Measurements from ENCODE around the gene ZNF836.

The ZNF836 gene

GRCh38 chr19:52191951-52192350, 20.5 kb upstream of the ZNF836 start:
- no peak overlapping the region for H3K4ac ChIP-seq (ENCODE audit: low read depth, low read length)
- peaks cover 32% of the 10 kb centered on the region for H3K79me1 ChIP-seq (ENCODE audit: low read length)
- H4K8ac ChIP-seq (ENCODE audit: low read depth, low read length) = no peak overlapping the region
- H3K4me2 ChIP-seq (ENCODE audit: low read length) = peak overlapping the region; percentile 35
- H3K23ac ChIP-seq (ENCODE audit: low read length) = no peak overlapping the region
- peak overlapping the region; percentile 99 for H3K9ac ChIP-seq (ENCODE audit: low read length)
- H3K56ac ChIP-seq (ENCODE audit: low read length) = no peak overlapping the region
- no peak overlapping the region for H3K27ac ChIP-seq (ENCODE audit: low read depth, low read length)
- no peak for DNase-seq
- no peak overlapping the region for H3K18ac ChIP-seq (ENCODE audit: low read length)
- no peak overlapping the region for H2AK5ac ChIP-seq (ENCODE audit: low read length)
- WGBS (ENCODE audit: extremely low coverage, insufficient coverage, low lambda C conversion rate) = no CpG with 5 or more reads among the region's 2 CpGs
- no peaks in the 10 kb centered on the region for H3K27me3 ChIP-seq (ENCODE audit: insufficient read depth, low read length, poor library complexity)
- no peak overlapping the region for H2BK5ac ChIP-seq (ENCODE audit: low read length)
- H2BK120ac ChIP-seq (ENCODE audit: low read depth, low read length) = no peak overlapping the region
- H3K4me1 ChIP-seq (ENCODE audit: control insufficient read depth, low read depth, low read length) = peaks cover 12% of the 10 kb centered on the region
- peaks cover 66% of the 10 kb centered on the region for H3K79me2 ChIP-seq (ENCODE audit: control insufficient read depth, insufficient read depth, low read length)
- H3K4me3 ChIP-seq (ENCODE audit: low read length) = no peak overlapping the region
- H2BK15ac ChIP-seq (replicated peaks; ENCODE audit: low read depth) = no peak overlapping the region
- H4K5ac ChIP-seq (ENCODE audit: low read length) = no peak overlapping the region
- H3K36me3 ChIP-seq (ENCODE audit: control insufficient read depth, insufficient read depth, low read length) = peaks cover 4% of the 10 kb centered on the region

- H3K9ac ChIP-seq (ENCODE audit: low read length) = peak overlapping the region; percentile 99
- H3K79me2 ChIP-seq (ENCODE audit: control insufficient read depth, insufficient read depth, low read length) = peaks cover 61% of the 10 kb centered on the region
- H3K4ac ChIP-seq (ENCODE audit: low read depth, low read length) = peak overlapping the region; percentile 96
- peaks cover 4% of the 10 kb centered on the region for H3K36me3 ChIP-seq (ENCODE audit: control insufficient read depth, insufficient read depth, low read length)
- no peak overlapping the region for H3K27ac ChIP-seq (ENCODE audit: low read depth, low read length)
- H2BK5ac ChIP-seq (ENCODE audit: low read length) = no peak overlapping the region
- H2BK15ac ChIP-seq (replicated peaks; ENCODE audit: low read depth) = no peak overlapping the region
- WGBS (ENCODE audit: extremely low coverage, insufficient coverage, low lambda C conversion rate) = no CpG with 5 or more reads among the region's 5 CpGs
- H3K56ac ChIP-seq (ENCODE audit: low read length) = peak overlapping the region; percentile 100
- H3K27me3 ChIP-seq (ENCODE audit: insufficient read depth, low read length, poor library complexity) = no peaks in the 10 kb centered on the region
- peaks cover 12% of the 10 kb centered on the region for H3K4me1 ChIP-seq (ENCODE audit: control insufficient read depth, low read depth, low read length)
- no peak overlapping the region for H2AK5ac ChIP-seq (ENCODE audit: low read length)
- peak overlapping the region; percentile 87 for H3K4me3 ChIP-seq (ENCODE audit: low read length)
- no peak overlapping the region for H3K18ac ChIP-seq (ENCODE audit: low read length)
- no peak for DNase-seq
- H4K8ac ChIP-seq (ENCODE audit: low read depth, low read length) = no peak overlapping the region
- H3K4me2 ChIP-seq (ENCODE audit: low read length) = peak overlapping the region; percentile 35
- no peak overlapping the region for H4K5ac ChIP-seq (ENCODE audit: low read length)
- H3K79me1 ChIP-seq (ENCODE audit: low read length) = peaks cover 27% of the 10 kb centered on the region
- H2BK120ac ChIP-seq (ENCODE audit: low read depth, low read length) = no peak overlapping the region
- H3K23ac ChIP-seq (ENCODE audit: low read length) = peak overlapping the region; percentile 96
These were observed 20.0 kb upstream of the ZNF836 start for GRCh38 chr19:52191389-52191788.

- Histone ChIP-seq H4K5ac (ENCODE audit: low read length) (no peak overlapping the region), H2AK5ac (ENCODE audit: low read length) (no peak overlapping the region), H3K36me3 (ENCODE audit: control insufficient read depth, insufficient read depth, low read length) (peaks cover 4% of the 10 kb centered on the region), H3K79me1 (ENCODE audit: low read length) (peaks cover 23% of the 10 kb centered on the region), H3K9ac (ENCODE audit: low read length) (peak overlapping the region; percentile 99), H3K27me3 (ENCODE audit: insufficient read depth, low read length, poor library complexity) (no peaks in the 10 kb centered on the region), H3K56ac (ENCODE audit: low read length) (peak overlapping the region; percentile 100), H3K4ac (ENCODE audit: low read depth, low read length) (peak overlapping the region; percentile 96), H3K4me1 (ENCODE audit: control insufficient read depth, low read depth, low read length) (peaks cover 12% of the 10 kb centered on the region), H3K27ac (ENCODE audit: low read depth, low read length) (peak overlapping the region; percentile 76), H3K4me2 (ENCODE audit: low read length) (peak overlapping the region; percentile 35), H3K4me3 (ENCODE audit: low read length) (peak overlapping the region; percentile 87), H3K18ac (ENCODE audit: low read length) (peak overlapping the region; percentile 86), H3K79me2 (ENCODE audit: control insufficient read depth, insufficient read depth, low read length) (peaks cover 54% of the 10 kb centered on the region), H2BK5ac (ENCODE audit: low read length) (peak overlapping the region; percentile 13), H3K23ac (ENCODE audit: low read length) (peak overlapping the region; percentile 6), H4K8ac (ENCODE audit: low read depth, low read length) (no peak overlapping the region), H2BK15ac (replicated peaks; ENCODE audit: low read depth) (no peak overlapping the region), H2BK120ac (ENCODE audit: low read depth, low read length) (peak overlapping the region; percentile 15)
- DNase-seq = peak; percentile 41
- no CpG with 5 or more reads among the region's 40 CpGs for WGBS (ENCODE audit: extremely low coverage, insufficient coverage, low lambda C conversion rate)
These were observed 19.3 kb upstream of the ZNF836 start for GRCh38 chr19:52190487-52191293.

GRCh38 chr19:52189735-52190486, 18.5 kb upstream of the ZNF836 start, which contains the start of gene PPP2R1A:
Gene PPP2R1A, plus strand, starts transcription at chr19:52190052. Its CDS starts 45 bp downstream, at chr19:52190097.
- Histone ChIP-seq H4K8ac (ENCODE audit: low read depth, low read length) (no peak within 1 kb of the TSS), H3K9ac (ENCODE audit: low read length) (peak within 1 kb of the TSS; percentile 99), H3K56ac (ENCODE audit: low read length) (peak within 1 kb of the TSS; percentile 100), H3K4me3 (ENCODE audit: low read length) (peak within 1 kb of the TSS; percentile 87), H2BK5ac (ENCODE audit: low read length) (peak within 1 kb of the TSS; percentile 97), H3K18ac (ENCODE audit: low read length) (peak within 1 kb of the TSS; percentile 88), H3K4me1 (ENCODE audit: control insufficient read depth, low read depth, low read length) (peaks cover 10% of the 10 kb centered on the region), H3K79me1 (ENCODE audit: low read length) (peaks cover 18% of the 10 kb centered on the region), H3K79me2 (ENCODE audit: control insufficient read depth, insufficient read depth, low read length) (peaks cover 46% of the 10 kb centered on the region), H3K4me2 (ENCODE audit: low read length) (peak within 1 kb of the TSS; percentile 67), H3K27ac (ENCODE audit: low read depth, low read length) (peak within 1 kb of the TSS; percentile 76), H3K36me3 (ENCODE audit: control insufficient read depth, insufficient read depth, low read length) (peaks cover 4% of the 10 kb centered on the region), H2BK120ac (ENCODE audit: low read depth, low read length) (peak within 1 kb of the TSS; percentile 15), H4K5ac (ENCODE audit: low read length) (peak within 1 kb of the TSS; percentile 98), H3K4ac (ENCODE audit: low read depth, low read length) (peak within 1 kb of the TSS; percentile 96), H2BK15ac (replicated peaks; ENCODE audit: low read depth) (no peak within 1 kb of the TSS), H3K23ac (ENCODE audit: low read length) (peak within 1 kb of the TSS; percentile 66), H2AK5ac (ENCODE audit: low read length) (peak within 1 kb of the TSS; percentile 85), H3K27me3 (ENCODE audit: insufficient read depth, low read length, poor library complexity) (no peaks in the 10 kb centered on the region)
- no CpG with 5 or more reads among the region's 70 CpGs for WGBS (ENCODE audit: extremely low coverage, insufficient coverage, low lambda C conversion rate)
- DNase-seq = peak; percentile 100

GRCh38 chr19:52188822-52189734, 17.7 kb upstream of the ZNF836 start:
- Histone ChIP-seq H2BK120ac (ENCODE audit: low read depth, low read length) (no peak overlapping the region), H3K4me1 (ENCODE audit: control insufficient read depth, low read depth, low read length) (peaks cover 10% of the 10 kb centered on the region), H3K9ac (ENCODE audit: low read length) (peak overlapping the region; percentile 87), H3K79me1 (ENCODE audit: low read length) (peaks cover 10% of the 10 kb centered on the region), H4K5ac (ENCODE audit: low read length) (peak overlapping the region; percentile 98), H3K56ac (ENCODE audit: low read length) (peak overlapping the region; percentile 95), H4K8ac (ENCODE audit: low read depth, low read length) (no peak overlapping the region), H3K27me3 (ENCODE audit: insufficient read depth, low read length, poor library complexity) (no peaks in the 10 kb centered on the region), H2AK5ac (ENCODE audit: low read length) (peak overlapping the region; percentile 85), H3K18ac (ENCODE audit: low read length) (peak overlapping the region; percentile 78), H3K23ac (ENCODE audit: low read length) (peak overlapping the region; percentile 66), H2BK5ac (ENCODE audit: low read length) (peak overlapping the region; percentile 70), H3K4me3 (ENCODE audit: low read length) (peak overlapping the region; percentile 40), H3K4me2 (ENCODE audit: low read length) (peak overlapping the region; percentile 67), H3K79me2 (ENCODE audit: control insufficient read depth, insufficient read depth, low read length) (peaks cover 38% of the 10 kb centered on the region), H2BK15ac (replicated peaks; ENCODE audit: low read depth) (no peak overlapping the region), H3K36me3 (ENCODE audit: control insufficient read depth, insufficient read depth, low read length) (peaks cover 4% of the 10 kb centered on the region), H3K27ac (ENCODE audit: low read depth, low read length) (peak overlapping the region; percentile 70), H3K4ac (ENCODE audit: low read depth, low read length) (no peak overlapping the region)
- WGBS (ENCODE audit: extremely low coverage, insufficient coverage, low lambda C conversion rate) = no CpG with 5 or more reads among the region's 32 CpGs
- no peak for DNase-seq

Data from mesendoderm (in vitro differentiated cells).